GM18873 (cell line): ENCODE results near the gene XPNPEP3.
"Not testable (repeated sequence)": the region's sequence is repeated elsewhere in the genome, so short reads cannot be mapped to it uniquely, and the experiment has no call there.

ENCODE experiments used
- ATAC-seq: cut with Tn5 transposase; IDR thresholded peaks from one replicate; pipeline ENCODE4 v1.9.1; 2021; ENCODE audit warnings: mild to moderate bottlenecking, moderate library complexity, moderate number of reproducible peaks; ENCODE audit not compliant: unreplicated experiment, low FRiP score

XPNPEP3 gene

GRCh38 chr22:40856513-40857308 lies at the start of gene XPNPEP3, which contains the start of gene ST13:
XPNPEP3 (plus strand) TSS chr22:40857148; CDS start chr22:40857182, 34 bp downstream.
ST13 (minus strand) TSS chr22:40856639; CDS start chr22:40856540, 99 bp downstream.
- peak; percentile 74 for ATAC-seq

GRCh38 chr22:40808018-40808841 lies 48.7 kb upstream of the XPNPEP3 start:
- ATAC-seq: no peak

- ATAC-seq: no peak
These were observed 43.0 kb upstream of the XPNPEP3 start for GRCh38 chr22:40813912-40814315.

- ATAC-seq: no peak
These were observed 39.2 kb upstream of the XPNPEP3 start for GRCh38 chr22:40817737-40818136.

DNA sequence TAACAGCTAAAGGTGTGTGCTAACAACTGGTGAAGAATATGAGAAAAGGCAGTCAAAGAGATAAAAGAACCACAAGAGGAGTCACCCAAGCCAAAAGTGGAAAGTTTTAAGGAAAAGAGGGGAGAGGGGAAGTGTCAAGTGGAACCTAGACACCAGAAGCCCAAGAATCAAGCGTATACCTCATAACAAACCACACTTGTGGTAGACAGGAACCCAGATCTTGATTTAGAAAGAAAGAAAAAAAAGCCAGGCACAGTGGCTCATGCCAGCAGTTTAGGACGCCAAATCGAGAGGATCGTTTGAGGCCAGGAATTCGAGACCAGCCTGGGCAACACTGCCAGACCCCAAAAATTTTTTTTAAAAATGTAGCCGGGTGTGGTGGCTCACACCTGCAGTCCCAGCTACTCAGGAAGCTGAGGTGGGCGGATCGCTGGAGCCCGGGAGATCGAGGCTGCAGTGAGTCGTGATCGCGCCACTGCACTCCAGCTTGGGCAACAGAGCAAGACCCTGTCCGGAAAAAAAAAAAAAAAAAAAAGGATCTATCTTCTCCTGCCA lies 38.7 kb upstream of the XPNPEP3 start:
- ATAC-seq: no peak

GRCh38 chr22:40818747-40819598 lies 38.0 kb upstream of the XPNPEP3 start, which contains the start of gene SLC25A17:
SLC25A17 (minus strand) TSS chr22:40819346; CDS start chr22:40819248, 98 bp downstream.
- ATAC-seq: no peak

DNA sequence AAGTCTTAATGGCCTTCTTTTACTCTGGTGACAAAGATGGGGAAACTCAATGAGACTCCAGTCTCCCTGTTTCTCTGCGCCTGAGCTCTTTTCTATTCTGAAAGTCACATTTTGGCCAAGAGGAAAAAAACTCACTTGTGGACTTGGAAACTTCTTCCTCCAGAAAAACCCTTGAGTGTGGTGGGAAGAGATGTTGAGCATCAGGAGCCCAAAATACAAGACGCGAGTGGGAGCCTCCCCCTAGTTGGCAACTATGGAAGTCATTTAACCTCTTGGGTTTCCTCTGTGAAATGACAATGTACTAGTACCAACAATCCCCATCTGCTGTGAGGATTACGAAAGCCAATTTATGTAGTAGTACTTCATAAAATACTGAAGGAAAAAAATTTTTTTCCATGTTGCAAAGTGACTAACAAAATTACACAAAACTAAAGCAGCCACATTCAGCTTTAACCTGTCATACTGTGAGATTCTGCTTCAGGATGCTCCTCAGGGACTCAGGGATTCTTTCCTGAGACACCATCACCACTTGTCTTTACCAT lies 37.3 kb upstream of the XPNPEP3 start:
- no peak for ATAC-seq

GRCh38 chr22:40823426-40823825 lies 33.5 kb upstream of the XPNPEP3 start:
- no peak for ATAC-seq

DNA sequence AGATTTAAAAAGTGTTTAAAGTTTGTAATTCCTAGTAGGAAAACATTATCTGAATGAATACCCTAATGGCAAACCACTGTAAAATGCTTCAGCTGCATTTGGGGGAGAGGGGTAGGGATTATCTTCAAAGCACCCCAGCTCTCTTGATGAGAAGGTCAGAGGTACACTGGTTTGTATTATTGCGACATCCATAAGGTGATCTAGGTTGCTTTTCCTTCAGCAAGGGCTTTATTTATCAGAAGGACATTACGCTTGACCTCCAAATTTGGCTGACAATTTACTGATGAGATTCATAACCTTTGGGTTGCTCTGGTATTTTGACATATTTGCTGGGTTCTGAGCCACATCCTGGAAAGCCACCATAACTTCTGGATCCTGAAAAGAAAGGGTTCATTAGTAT lies 30.7 kb upstream of the XPNPEP3 start:
- ATAC-seq: not testable (repeated sequence)

- no peak for ATAC-seq
These were observed 29.8 kb upstream of the XPNPEP3 start for GRCh38 chr22:40826984-40827741.

GRCh38 chr22:40829131-40829530 lies 27.8 kb upstream of the XPNPEP3 start:
- no peak for ATAC-seq

DNA sequence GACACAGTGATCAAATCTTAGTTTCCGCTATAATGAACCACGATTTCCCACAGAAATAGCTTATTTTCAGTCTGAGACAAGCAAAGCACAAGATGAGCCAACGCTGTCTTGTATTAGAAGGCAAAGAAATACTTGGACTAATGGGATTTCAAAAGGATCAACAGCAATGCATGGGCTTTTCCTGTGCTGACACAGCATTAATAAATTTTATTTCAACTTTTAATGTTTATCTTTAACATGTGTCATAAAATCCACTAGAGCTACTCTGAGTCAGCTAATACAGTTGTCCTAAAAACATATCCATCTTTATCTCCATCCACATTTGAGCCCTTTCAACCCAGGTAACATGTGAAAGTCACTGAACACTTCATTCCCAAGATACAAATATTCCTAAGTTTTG lies 22.3 kb upstream of the XPNPEP3 start:
- ATAC-seq: no peak

DNA sequence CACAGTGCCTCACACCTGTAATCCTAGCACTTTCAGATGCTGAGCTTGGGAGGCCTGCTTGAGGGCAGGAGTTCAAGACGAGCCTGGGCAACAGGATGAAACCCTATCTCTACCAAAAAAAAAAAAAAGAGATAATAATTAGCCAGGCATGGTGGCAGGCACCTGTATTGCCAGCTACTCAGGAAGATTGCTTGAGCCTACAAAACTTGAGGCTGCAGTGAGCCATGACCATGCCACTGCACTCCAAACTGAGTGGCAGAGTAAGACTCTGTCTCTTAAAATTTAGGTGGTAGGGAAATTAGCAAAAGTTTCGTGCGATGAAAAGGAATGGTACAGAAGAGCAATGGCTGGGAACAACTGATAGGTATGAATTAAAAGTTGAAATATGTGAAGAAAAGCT lies 18.5 kb upstream of the XPNPEP3 start:
- no peak for ATAC-seq

DNA sequence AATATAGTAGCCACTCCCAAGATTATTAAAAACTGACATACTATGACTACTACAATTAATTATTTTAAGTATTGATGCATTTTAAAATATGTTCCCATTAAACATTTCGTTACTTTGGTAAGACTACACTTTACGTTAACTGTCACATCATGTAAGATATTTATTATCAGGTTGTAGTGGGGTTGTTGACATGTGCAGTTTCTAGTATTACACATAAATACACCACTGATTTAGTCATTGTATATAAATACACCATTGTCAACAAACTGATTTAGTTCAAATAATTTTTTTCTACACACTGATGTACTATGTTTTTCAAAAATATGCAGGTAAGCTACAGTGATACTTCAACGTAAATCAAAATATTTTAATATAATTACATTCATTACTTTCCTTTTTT lies 12.0 kb upstream of the XPNPEP3 start:
- no peak for ATAC-seq

- not testable (repeated sequence) for ATAC-seq
These were observed 11.1 kb upstream of the XPNPEP3 start for GRCh38 chr22:40845816-40846215.

GRCh38 chr22:40853333-40853732 lies 3.6 kb upstream of the XPNPEP3 start:
- no peak for ATAC-seq

DNA sequence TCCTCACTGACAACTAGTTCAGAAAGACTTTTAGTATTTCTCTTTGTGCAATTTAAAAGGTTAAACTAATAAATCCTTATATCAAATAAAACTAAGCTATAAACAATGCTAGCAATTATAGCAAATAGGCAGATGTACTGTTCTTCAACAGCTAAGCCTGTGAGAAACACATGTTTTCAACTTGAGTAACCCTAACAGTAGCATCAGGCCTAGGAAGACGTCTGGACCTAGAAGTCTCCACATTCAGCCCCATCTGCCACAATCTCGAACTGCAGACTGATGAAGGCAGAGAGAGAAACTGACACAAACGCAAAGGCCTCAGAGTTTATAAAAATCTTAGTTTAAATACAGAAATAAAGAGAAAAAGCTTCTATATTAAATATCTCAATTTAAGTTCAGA lies 3.0 kb upstream of the XPNPEP3 start:
- ATAC-seq: no peak

DNA sequence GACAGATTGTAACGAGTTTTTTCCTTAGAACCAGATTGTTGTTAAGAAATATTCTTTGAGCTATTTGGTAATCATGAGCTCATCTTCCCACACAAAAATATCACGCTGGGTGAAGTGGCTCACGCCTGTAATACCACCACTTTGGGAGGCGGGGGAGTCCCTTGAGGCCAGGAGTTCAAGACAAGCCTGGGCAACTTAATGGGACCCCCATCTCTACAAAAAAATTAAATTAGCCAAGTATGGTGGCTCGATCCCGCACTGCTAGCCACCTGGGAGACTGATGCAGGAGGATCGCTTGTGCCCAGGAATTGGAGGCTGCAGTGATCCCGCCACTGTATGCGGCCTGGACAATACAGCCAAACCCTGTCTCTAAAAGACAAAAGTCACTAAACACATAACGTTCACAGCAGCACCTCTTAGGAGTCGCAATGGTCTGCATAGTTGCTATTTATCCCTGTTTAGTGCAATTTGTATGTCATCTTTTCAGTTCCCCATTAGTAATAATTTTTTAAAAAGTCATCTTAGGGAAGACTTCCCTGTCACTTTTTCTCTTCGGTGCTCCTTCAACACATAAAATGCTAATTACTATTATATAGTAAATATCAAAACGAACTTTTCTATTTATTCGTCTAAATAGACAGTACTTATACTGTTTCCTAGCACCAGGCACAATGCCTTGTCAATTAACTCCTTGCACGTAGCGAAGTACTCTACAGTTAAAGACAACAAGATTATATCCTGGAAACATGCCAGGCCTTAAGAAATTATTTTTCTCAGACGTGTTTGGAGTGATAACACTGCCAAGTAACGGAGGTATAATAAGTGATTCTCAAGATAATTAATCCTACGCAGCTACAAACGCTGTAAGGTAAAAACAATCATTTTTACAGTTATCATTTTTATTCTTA lies 1.6 kb upstream of the XPNPEP3 start:
- no peak for ATAC-seq
